H1 (cell line): ENCODE data around the gene MMS19.

Experiments used
- MAFK ChIP-seq: IDR thresholded peaks from 2 replicates; pipeline ENCODE4 v1.6.1; 2012; ENCODE audit warnings: low read depth, mild to moderate bottlenecking, improper control_type of control experiment, low read length
- NRF1 ChIP-seq: IDR thresholded peaks from 2 replicates; pipeline ENCODE4 v1.6.1; 2011; ENCODE audit warnings: mild to moderate bottlenecking, low read depth, low read length, improper control_type of control experiment
- ZNF274 ChIP-seq: IDR thresholded peaks from 2 replicates; pipeline ENCODE4 v1.7.0; 2012; ENCODE audit warnings: low read length, borderline replicate concordance; ENCODE audit errors: extremely low read depth

DNA sequence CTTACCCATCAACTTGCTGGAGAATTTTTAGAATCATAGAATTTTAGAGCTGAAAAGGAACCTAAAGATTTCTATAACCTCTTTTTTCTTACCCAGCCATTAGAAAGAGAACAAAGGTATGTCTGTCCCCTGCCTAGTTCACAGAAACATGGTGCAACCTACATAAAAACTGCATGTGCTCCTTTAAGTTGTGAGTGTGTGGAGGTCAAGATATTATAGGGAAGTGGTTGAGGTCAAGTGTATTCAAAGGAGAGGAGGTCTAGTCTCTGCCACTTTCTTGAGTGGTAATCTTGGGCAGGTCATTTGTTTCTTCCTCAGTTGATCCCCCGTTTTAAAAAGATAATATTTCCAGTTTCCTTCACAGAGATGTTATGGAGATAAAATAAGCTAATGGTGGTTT lies 6.9 kb upstream of the MMS19 start:
- TF ChIP-seq NRF1 (no peak), ZNF274 (no peak), MAFK (no peak)
